H1 (cell line): Measurements from ENCODE around the gene CEP70. TPM values are rescaled to one million over a fixed set of nuclear protein-coding genes. Genes with fewer than 3 reads are reported as not detected.

ENCODE experiments used
- CTCF ChIA-PET: fragments of 300-600 bp; sonication (Branson Sonifier 250); formaldehyde crosslinking; loops from one replicate; lab custom pipeline; 2021; ENCODE audit not compliant: partially characterized antibody; lab: Charles Lee
- POLR2A ChIA-PET: fragments of 300-600 bp; sonication (Branson Sonifier 250); formaldehyde crosslinking; loops from one replicate; lab custom pipeline; 2021; ENCODE audit warnings: inconsistent platforms; ENCODE audit not compliant: partially characterized antibody; lab: Charles Lee
- DNase-seq, 2 experiments: peaks; one replicate each; pipeline versions ENCODE4 v3.0.0 to v3.0.0-alpha.2; 2010 to 2022; ENCODE audit warnings: low spot score in 2 of 2, low read depth in 1 of 2, mixed read lengths in 1 of 2
- FAIRE-seq: peaks from 2 replicates; lab custom pipeline; 2011; peaks lifted over from hg19 to GRCh38; lab: Jason Lieb, UNC
- H2AFZ ChIP-seq: 2 replicates; pipeline ENCODE4 v1.8.1; 2012; ENCODE audit warnings: low read length, inconsistent platforms
- H2AK5ac ChIP-seq: 2 replicates; pipeline ENCODE4 v1.6.1; 2013; ENCODE audit warnings: low read depth, low read length
- H2BK120ac ChIP-seq: replicated peaks from 2 replicates; pipeline ENCODE3; 2013; ENCODE audit warnings: low read depth, low read length, inconsistent platforms
- H2BK12ac ChIP-seq: 2 replicates; pipeline ENCODE4 v1.6.1; 2013; ENCODE audit warnings: low read depth, low read length
- H2BK15ac ChIP-seq: 2 replicates; pipeline ENCODE4 v1.6.1; 2013; ENCODE audit warnings: low read length
- H2BK20ac ChIP-seq: 2 replicates; pipeline ENCODE4 v1.6.1; 2013; ENCODE audit warnings: low read length
- H2BK5ac ChIP-seq: 2 replicates; pipeline ENCODE4 v1.6.1; 2013; ENCODE audit warnings: low read depth, low read length
- H3K14ac ChIP-seq: 2 replicates; pipeline ENCODE4 v1.6.1; 2013; ENCODE audit warnings: inconsistent platforms; ENCODE audit not compliant: insufficient read length
- H3K18ac ChIP-seq: 2 replicates; pipeline ENCODE4 v1.6.1; 2013; ENCODE audit warnings: low read length; ENCODE audit errors: extremely low read depth
- H3K23ac ChIP-seq: 2 replicates; pipeline ENCODE4 v1.6.1; 2013; ENCODE audit warnings: inconsistent platforms; ENCODE audit not compliant: insufficient read length
- H3K23me2 ChIP-seq: 2 replicates; pipeline ENCODE4 v1.6.1; 2013; ENCODE audit warnings: low read depth, low read length
- H3K27ac ChIP-seq: 2 replicates; pipeline ENCODE4 v1.6.1; 2011; ENCODE audit warnings: low read depth, low read length, inconsistent platforms
- H3K27me3 ChIP-seq, 4 experiments: replicated peaks in 1 of 4; 1 replicate in 1 of 4; 2 replicates in 3 of 4; pipeline versions ENCODE4 v1.6.1 to v1.8.1; 2011 to 2013; ENCODE audit warnings: low read length in 3 of 4, mild to moderate bottlenecking in 3 of 4, inconsistent platforms in 2 of 4, mixed read lengths in 2 of 4, moderate library complexity in 1 of 4; ENCODE audit not compliant: control insufficient read depth in 3 of 4, insufficient read depth in 3 of 4; ENCODE audit errors: extremely low read depth in 1 of 4
- H3K36me3 ChIP-seq, 4 experiments: 2 replicates each; pipeline versions ENCODE4 v1.6.1 to v1.8.1; 2011 to 2013; ENCODE audit warnings: mild to moderate bottlenecking in 4 of 4, low read length in 3 of 4, moderate library complexity in 2 of 4, control low read depth in 1 of 4, inconsistent platforms in 1 of 4; ENCODE audit not compliant: insufficient read depth in 4 of 4, control insufficient read depth in 2 of 4
- H3K4ac ChIP-seq: replicated peaks from 2 replicates; pipeline ENCODE3; 2013; ENCODE audit warnings: low read length, low read depth, mixed read lengths, inconsistent platforms; ENCODE audit not compliant: insufficient read length
- H3K4me1 ChIP-seq, 4 experiments: replicated peaks in 1 of 4; 1 replicate in 1 of 4; 2 replicates in 3 of 4; pipeline versions ENCODE4 v1.6.1 to v1.8.1; 2011 to 2013; ENCODE audit warnings: low read length in 3 of 4, inconsistent platforms in 2 of 4, mixed read lengths in 1 of 4; ENCODE audit not compliant: insufficient read depth in 4 of 4, control insufficient read depth in 3 of 4
- H3K4me2 ChIP-seq, 2 experiments: 2 replicates each; pipeline versions ENCODE4 v1.6.1 to v1.8.1; 2011 to 2013; ENCODE audit warnings: low read depth in 2 of 2, low read length in 2 of 2, control low read depth in 1 of 2, inconsistent platforms in 1 of 2, mild to moderate bottlenecking in 1 of 2; ENCODE audit not compliant: insufficient read depth in 1 of 2
- H3K4me3 ChIP-seq, 4 experiments: fragments of 200-600, 300-600 bp in 1 of 4; sonication (generic), shearing (Covaris generic), sonication (Bioruptor Twin) in 1 of 4; 2 replicates each; pipeline versions ENCODE4 v1.5.1 to v1.8.1; 2011 to 2016; ENCODE audit warnings: low read length in 4 of 4, low read depth in 3 of 4, control low read depth in 2 of 4, inconsistent platforms in 2 of 4, mild to moderate bottlenecking in 2 of 4, mixed read lengths in 1 of 4, moderate library complexity in 1 of 4; ENCODE audit not compliant: insufficient read depth in 2 of 4; ENCODE audit errors: extremely low read depth in 1 of 4
- H3K56ac ChIP-seq: replicated peaks from 2 replicates; pipeline ENCODE3; 2013; ENCODE audit warnings: low read depth, mild to moderate bottlenecking, mixed read lengths, low read length, inconsistent platforms; ENCODE audit not compliant: insufficient read length
- H3K79me1 ChIP-seq: 2 replicates; pipeline ENCODE4 v1.6.1; 2013; ENCODE audit warnings: low read depth, low read length, control low read depth
- H3K79me2 ChIP-seq, 2 experiments: 2 replicates each; pipeline versions ENCODE4 v1.6.1 to v1.8.1; 2012 to 2013; ENCODE audit warnings: low read length in 2 of 2, mild to moderate bottlenecking in 2 of 2, inconsistent platforms in 1 of 2; ENCODE audit not compliant: insufficient read depth in 2 of 2, control insufficient read depth in 1 of 2
- H3K9ac ChIP-seq, 4 experiments: replicated peaks in 1 of 4; 1 replicate in 1 of 4; 2 replicates in 3 of 4; pipeline versions ENCODE4 v1.6.1 to v1.8.1; 2011 to 2013; ENCODE audit warnings: low read depth in 3 of 4, low read length in 3 of 4, control low read depth in 2 of 4, mild to moderate bottlenecking in 2 of 4, moderate library complexity in 2 of 4, inconsistent platforms in 1 of 4; ENCODE audit errors: extremely low read depth in 1 of 4
- H3K9me3 ChIP-seq, 2 experiments: 2 replicates each; pipeline versions ENCODE4 v1.6.1 to v1.8.1; 2012 to 2013; ENCODE audit warnings: mild to moderate bottlenecking in 2 of 2, moderate library complexity in 2 of 2, control low read depth in 1 of 2, inconsistent platforms in 1 of 2, low read depth in 1 of 2, low read length in 1 of 2, mixed read lengths in 1 of 2; ENCODE audit not compliant: insufficient read depth in 2 of 2
- H4K20me1 ChIP-seq, 2 experiments: replicated peaks in 1 of 2; 2 replicates each; pipeline versions ENCODE3 to v1.8.1; 2011 to 2013; ENCODE audit warnings: inconsistent platforms in 2 of 2, low read length in 2 of 2, mild to moderate bottlenecking in 1 of 2; ENCODE audit not compliant: insufficient read depth in 2 of 2, control insufficient read depth in 1 of 2
- H4K5ac ChIP-seq: 2 replicates; pipeline ENCODE4 v1.6.1; 2013; ENCODE audit warnings: low read length, low read depth, mixed read lengths, inconsistent platforms; ENCODE audit not compliant: insufficient read length
- H4K8ac ChIP-seq: 2 replicates; pipeline ENCODE4 v1.8.0; 2013; ENCODE audit warnings: mild to moderate bottlenecking, moderate library complexity, low read length, inconsistent platforms; ENCODE audit not compliant: insufficient read depth; ENCODE audit errors: extremely low read depth
- H4K91ac ChIP-seq: replicated peaks from 2 replicates; pipeline ENCODE3; 2013; ENCODE audit warnings: low read length, mixed read lengths, inconsistent platforms; ENCODE audit not compliant: insufficient read length
- NANOG ChIP-seq: IDR thresholded peaks from 2 replicates; pipeline ENCODE4 v1.6.1; 2011; ENCODE audit warnings: low read length, low read depth, mild to moderate bottlenecking, inconsistent platforms; ENCODE audit not compliant: insufficient read depth, poor library complexity, severe bottlenecking
- SP1 ChIP-seq: IDR thresholded peaks from 2 replicates; pipeline ENCODE4 v1.6.1; 2011; ENCODE audit warnings: low read depth, low read length
- WGBS, 2 experiments: shearing (Covaris generic) in 1 of 2; methylation state at CpG; one replicate each; pipeline versions ENCODE4 v1.1.6 to v1.1.7; 2013 to 2015; ENCODE audit warnings: low lambda C conversion rate in 2 of 2, mixed read lengths in 2 of 2, inconsistent platforms in 1 of 2, low coverage in 1 of 2, missing lambda C conversion rate in 1 of 2; ENCODE audit not compliant: insufficient replicate concordance in 2 of 2, insufficient coverage in 1 of 2, insufficient read length in 1 of 2; ENCODE audit errors: extremely low coverage in 1 of 2, missing lambda C conversion rate in 1 of 2; 5-methylcytosine and 5-hydroxymethylcytosine counted together
- polyA plus RNA-seq, 7 experiments: library from polyadenylated mRNA; depleted of rRNA in 3 of 7; stranded (reverse) in 5 of 7; unstranded in 2 of 7; fragments of >200 nt in 5 of 7; fragments of 200-250 nt in 2 of 7; gene quantifications; 1 replicate in 5 of 7; 2 replicates in 1 of 7; 4 replicates in 1 of 7; pipeline versions ENCODE4 v1.2.1 to v1.2.3, GENCODE V29; 2011 to 2013; ENCODE audit warnings: missing spikeins in 2 of 7, mixed read lengths in 2 of 7
- total RNA-seq: library from RNA; stranded (reverse); fragmentation: NEBNext Ultra II Directional; extraction: Animal tissue kit (Norgen Biotek cat#: 25700); gene quantifications from 2 replicates; pipeline ENCODE4 v1.2.1, GENCODE V29; 2021

Gene CEP70
- total and polyA plus RNA-seq, 2 of the 8 experiments (the other 6 are each of a cell fraction or from before 2014, with no cell fraction given) = 3.9 to 26.2 TPM

DNA sequence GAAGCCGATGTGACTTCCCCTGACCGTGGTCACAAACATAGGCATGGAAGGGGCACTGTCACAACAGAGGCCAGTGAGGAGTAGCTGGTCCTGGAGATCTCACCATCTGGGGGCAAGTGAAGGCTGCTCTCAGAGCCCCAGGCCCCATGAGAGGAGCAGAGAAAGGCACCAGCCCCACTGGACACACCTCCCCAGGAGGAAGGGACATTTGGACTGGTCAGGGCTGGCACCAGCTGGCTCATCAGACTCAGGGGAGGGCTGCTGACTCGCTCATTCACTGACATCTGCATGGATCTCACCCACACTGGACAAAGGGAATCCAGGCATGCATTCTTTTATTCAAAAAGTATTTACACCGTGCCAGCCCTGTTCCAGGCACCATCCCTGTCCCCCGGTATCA lies 132.8 kb downstream of the CEP70 start:
- H3K23ac ChIP-seq = no peak overlapping the region
- no peak overlapping the region for H2AK5ac ChIP-seq
- H3K79me1 ChIP-seq = no peaks in the 10 kb centered on the region
- ChIA-PET CTCF (interaction anchor here (0.6 to 3.7 kb wide), 9 partner anchors 9 to 250 kb away, joined by 3 to 21 read pairs (median 6); partner anchors contain the start of genes CEP70 and ESYT3), POLR2A (no interaction called here)
- FAIRE-seq (no peak), DNase-seq (peak in 1 of 2 experiments; percentile 38)
- TF ChIP-seq SP1 = no peak
- no peak for TF ChIP-seq NANOG
- H3K27ac ChIP-seq = no peak overlapping the region
- H4K20me1 ChIP-seq = peaks cover 0 to 6% of the 10 kb centered on the region in 2 experiments
- no peak overlapping the region for H4K5ac ChIP-seq
- H3K23me2 ChIP-seq = no peaks in the 10 kb centered on the region
- H2BK20ac ChIP-seq = no peak overlapping the region
- H3K4me1 ChIP-seq = no peaks in the 10 kb centered on the region
- H3K4ac ChIP-seq = no peak overlapping the region
- no peak overlapping the region for H3K18ac ChIP-seq
- no peak overlapping the region for H4K8ac ChIP-seq
- no peaks in the 10 kb centered on the region for H3K27me3 ChIP-seq
- H3K9me3 ChIP-seq = no peaks in the 10 kb centered on the region; a peak in 1 of 4 replicates
- H2BK12ac ChIP-seq = no peak overlapping the region
- no peak overlapping the region for H3K4me3 ChIP-seq
- no peak overlapping the region for H3K56ac ChIP-seq
- no peak overlapping the region for H3K9ac ChIP-seq
- H3K14ac ChIP-seq = no peak overlapping the region
- no peak overlapping the region; the same call in 1 of the 2 replicates for H2BK5ac ChIP-seq
- H3K79me2 ChIP-seq = no peaks in the 10 kb centered on the region
- no peak overlapping the region for H2BK120ac ChIP-seq
- H4K91ac ChIP-seq = no peak overlapping the region
- H3K36me3 ChIP-seq = no peaks in the 10 kb centered on the region; a peak in 1 of 8 replicates
- no peak overlapping the region for H3K4me2 ChIP-seq
- no peak overlapping the region for H2BK15ac ChIP-seq
- 83% methylated on average over 5 of the region's 5 CpGs; no CpG with 5 or more reads in 1 of the 2 experiments for WGBS, 2 experiments
- H2AFZ ChIP-seq = no peak overlapping the region
